ENCODE measurements around the gene PPP2R3C. TPM values are rescaled to one million over a fixed set of nuclear protein-coding genes. Genes with fewer than 3 reads are reported as not detected.
"Not testable (repeated sequence)": the region's sequence is repeated elsewhere in the genome, so short reads cannot be mapped to it uniquely, and the experiment has no call there.

The PPP2R3C gene
- total RNA-seq, 1 experiment from 2014 or later = 13.3 TPM

DNA sequence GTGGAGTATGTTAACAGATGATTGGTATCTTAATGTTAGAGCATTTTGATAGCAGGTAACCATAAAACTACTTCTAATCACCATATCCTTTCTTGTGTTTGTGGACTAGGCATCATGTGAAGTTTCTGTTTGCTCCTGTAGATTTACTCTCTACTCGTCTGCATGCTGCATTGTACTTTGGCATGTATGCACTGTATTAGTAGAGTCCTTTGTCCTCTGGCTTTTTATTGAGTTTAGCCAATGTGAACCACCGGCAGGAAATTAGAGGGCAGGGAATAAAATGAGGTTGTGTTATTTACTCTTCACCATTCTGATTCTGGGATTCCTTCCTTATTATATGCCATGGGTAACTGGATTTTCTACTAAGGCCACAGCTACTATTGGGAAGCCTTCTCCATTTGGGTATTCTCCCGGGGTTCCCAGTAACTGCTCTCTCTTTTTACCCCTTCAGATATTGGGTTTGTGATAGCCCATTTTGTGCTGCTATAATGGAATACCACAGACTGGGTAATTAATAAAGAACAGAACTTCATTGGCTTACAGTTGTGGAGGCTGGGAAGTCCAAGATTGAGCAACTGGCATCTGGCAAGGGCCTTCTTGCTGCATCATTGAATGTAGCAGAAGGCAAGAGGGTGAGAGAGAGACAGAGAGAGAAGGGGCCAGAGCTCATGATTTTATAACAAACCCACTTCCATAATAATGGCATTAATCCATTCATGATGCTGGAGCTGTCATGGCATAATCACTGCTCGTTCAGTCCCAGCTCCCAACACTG is 53.4 kb downstream of the PPP2R3C start:
- H2AFZ ChIP-seq = no peak overlapping the region
- no peak overlapping the region for H3K27ac ChIP-seq
- no peaks in the 10 kb centered on the region for H3K36me3 ChIP-seq (ENCODE audit: low read depth)
- H3K9me2 ChIP-seq (ENCODE audit: insufficient read depth) = no peaks in the 10 kb centered on the region
- no peaks in the 10 kb centered on the region for H3K27me3 ChIP-seq (ENCODE audit: insufficient read depth, low read depth)
- ChIA-PET POLR2A (ENCODE audit: unreplicated experiment) (no interaction called here), CTCF (no interaction called here)
- H3K9me3 ChIP-seq (ENCODE audit: insufficient read depth, low read depth) = no peaks in the 10 kb centered on the region
- H3K4me2 ChIP-seq = no peak overlapping the region
- no peak overlapping the region for H3K4me3 ChIP-seq
- no peaks in the 10 kb centered on the region for H3F3A ChIP-seq (ENCODE audit: insufficient read depth, low read depth)
- no peaks in the 10 kb centered on the region for H4K20me1 ChIP-seq (ENCODE audit: insufficient read depth)
- intact Hi-C loops (cut with micrococcal nuclease; ENCODE audit: unreplicated experiment) = no loop called here
- no peak for DNase-seq
- BruUV-seq (replicated peaks) = no TSS peak
- TF ChIP-seq, protein P1, sequence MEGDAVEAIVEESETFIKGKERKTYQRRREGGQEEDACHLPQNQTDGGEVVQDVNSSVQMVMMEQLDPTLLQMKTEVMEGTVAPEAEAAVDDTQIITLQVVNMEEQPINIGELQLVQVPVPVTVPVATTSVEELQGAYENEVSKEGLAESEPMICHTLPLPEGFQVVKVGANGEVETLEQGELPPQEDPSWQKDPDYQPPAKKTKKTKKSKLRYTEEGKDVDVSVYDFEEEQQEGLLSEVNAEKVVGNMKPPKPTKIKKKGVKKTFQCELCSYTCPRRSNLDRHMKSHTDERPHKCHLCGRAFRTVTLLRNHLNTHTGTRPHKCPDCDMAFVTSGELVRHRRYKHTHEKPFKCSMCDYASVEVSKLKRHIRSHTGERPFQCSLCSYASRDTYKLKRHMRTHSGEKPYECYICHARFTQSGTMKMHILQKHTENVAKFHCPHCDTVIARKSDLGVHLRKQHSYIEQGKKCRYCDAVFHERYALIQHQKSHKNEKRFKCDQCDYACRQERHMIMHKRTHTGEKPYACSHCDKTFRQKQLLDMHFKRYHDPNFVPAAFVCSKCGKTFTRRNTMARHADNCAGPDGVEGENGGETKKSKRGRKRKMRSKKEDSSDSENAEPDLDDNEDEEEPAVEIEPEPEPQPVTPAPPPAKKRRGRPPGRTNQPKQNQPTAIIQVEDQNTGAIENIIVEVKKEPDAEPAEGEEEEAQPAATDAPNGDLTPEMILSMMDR (conservative IDR thresholded peaks at IDR 0.05) = no peak
- no peak for TF ChIP-seq EZH2 (IDR thresholded peaks at IDR 0.05; ENCODE audit: low read depth)
- H3K4me1 ChIP-seq (replicated peaks; ENCODE audit: insufficient read depth) = no peaks in the 10 kb centered on the region
- no peaks in the 10 kb centered on the region for H3K79me2 ChIP-seq (ENCODE audit: low read depth)

DNA sequence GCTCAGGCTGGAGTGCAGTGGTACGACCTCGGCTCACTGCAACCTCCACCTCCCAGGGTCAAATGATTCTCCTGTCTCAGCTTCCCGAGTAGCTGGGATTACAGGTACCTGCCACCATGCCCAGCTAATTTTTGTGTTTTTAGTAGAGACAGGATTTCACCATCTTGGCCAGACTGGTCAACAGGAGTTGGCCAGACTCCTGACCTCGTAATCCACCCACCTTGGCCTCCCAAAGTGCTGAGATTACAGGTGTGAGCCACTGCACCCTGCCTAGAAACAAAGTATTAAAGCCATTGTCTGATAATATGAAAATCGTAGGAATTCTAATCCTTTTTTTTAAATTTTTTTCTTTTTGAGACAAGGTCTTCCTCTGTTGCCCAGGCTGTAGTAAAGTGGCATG is 56.1 kb downstream of the PPP2R3C start:
- H3K9me2 ChIP-seq (ENCODE audit: insufficient read depth); H3K4me2 ChIP-seq; BruUV-seq (replicated peaks); H3F3A ChIP-seq (ENCODE audit: insufficient read depth, low read depth); H3K36me3 ChIP-seq (ENCODE audit: low read depth); CTCF ChIA-PET; H3K4me3 ChIP-seq; H3K79me2 ChIP-seq (ENCODE audit: low read depth); H3K9me3 ChIP-seq (ENCODE audit: insufficient read depth, low read depth); intact Hi-C loops (cut with micrococcal nuclease; ENCODE audit: unreplicated experiment); H3K4me1 ChIP-seq (replicated peaks; ENCODE audit: insufficient read depth); POLR2A ChIA-PET (ENCODE audit: unreplicated experiment); DNase-seq; H2AFZ ChIP-seq; H3K27me3 ChIP-seq (ENCODE audit: insufficient read depth, low read depth); H3K27ac ChIP-seq; H4K20me1 ChIP-seq (ENCODE audit: insufficient read depth): not testable (repeated sequence)

DNA sequence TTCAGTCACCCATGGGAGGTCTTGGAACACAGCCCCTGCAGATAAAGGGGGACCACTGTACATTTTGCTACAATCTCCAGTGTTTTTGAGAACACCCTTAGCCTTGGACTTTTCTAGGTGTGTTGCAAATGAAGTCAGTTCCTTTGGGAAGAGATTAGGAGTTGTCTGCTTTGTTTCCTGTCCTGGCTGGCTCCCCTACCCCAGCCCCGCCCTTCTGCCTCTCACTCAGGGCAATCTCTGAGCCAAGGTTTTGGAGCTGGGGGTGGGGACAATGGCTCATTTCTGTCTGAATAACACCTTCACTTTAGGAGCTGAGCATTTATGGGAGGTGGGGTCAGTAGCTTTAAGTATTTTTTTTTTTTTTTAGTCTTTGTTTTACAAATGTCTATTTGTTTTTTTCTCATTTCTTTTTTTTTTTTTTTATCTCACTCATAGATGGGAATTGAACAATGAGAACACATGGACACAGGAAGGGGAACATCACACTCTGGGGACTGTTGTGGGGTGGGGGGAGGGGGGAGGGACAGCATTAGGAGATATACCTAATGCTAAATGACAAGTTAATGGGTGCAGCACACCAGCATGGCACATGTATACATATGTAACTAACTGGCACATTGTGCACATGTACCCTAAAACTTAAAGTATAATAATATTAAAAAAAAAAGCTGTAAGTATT is 60.5 kb downstream of the PPP2R3C start:
- H3K9me3 ChIP-seq (ENCODE audit: insufficient read depth, low read depth); H3K4me3 ChIP-seq; H3K4me1 ChIP-seq (replicated peaks; ENCODE audit: insufficient read depth); intact Hi-C loops (cut with micrococcal nuclease; ENCODE audit: unreplicated experiment); H3K36me3 ChIP-seq (ENCODE audit: low read depth); H4K20me1 ChIP-seq (ENCODE audit: insufficient read depth); H3F3A ChIP-seq (ENCODE audit: insufficient read depth, low read depth); H3K79me2 ChIP-seq (ENCODE audit: low read depth); BruUV-seq (replicated peaks); DNase-seq; H3K9me2 ChIP-seq (ENCODE audit: insufficient read depth); H2AFZ ChIP-seq; H3K4me2 ChIP-seq; H3K27ac ChIP-seq; H3K27me3 ChIP-seq (ENCODE audit: insufficient read depth, low read depth): not testable (repeated sequence)
- CTCF ChIA-PET = interaction anchor here (0.6 to 0.7 kb wide), 2 partner anchors 328 to 388 kb away, joined by 3 read pairs; no protein-coding TSS in a partner anchor
- POLR2A ChIA-PET (ENCODE audit: unreplicated experiment) = interaction anchor here (0.6 kb wide), 2 partner anchors 15 to 60 kb away, joined by 8 to 23 read pairs; no protein-coding TSS in a partner anchor

DNA sequence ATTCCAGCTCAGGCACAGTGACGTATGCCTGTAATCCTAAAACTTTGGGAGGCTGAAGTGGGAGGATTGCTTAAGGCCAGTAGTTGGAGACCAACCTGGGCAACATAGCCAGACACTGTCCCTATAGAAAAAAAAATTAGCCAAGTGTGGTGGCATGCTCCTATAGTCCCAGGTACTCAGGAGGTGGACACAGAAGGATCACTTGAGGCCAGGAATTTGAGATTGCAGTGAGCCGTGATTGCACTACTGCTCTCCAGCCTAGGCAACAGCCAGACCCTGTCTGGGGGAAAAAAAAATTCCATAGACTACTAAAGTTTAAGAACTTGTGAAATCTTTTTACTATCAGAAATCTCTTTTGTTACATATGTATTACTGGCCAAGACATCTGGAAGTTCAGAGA is 69.2 kb downstream of the PPP2R3C start:
- H4K20me1 ChIP-seq (ENCODE audit: insufficient read depth) = no peaks in the 10 kb centered on the region
- TF ChIP-seq, protein P1 (conservative IDR thresholded peaks at IDR 0.05) = no peak
- TF ChIP-seq EZH2 (IDR thresholded peaks at IDR 0.05; ENCODE audit: low read depth) = no peak
- peaks cover 5% of the 10 kb centered on the region; the same call in 1 of the 2 replicates for H3F3A ChIP-seq (ENCODE audit: insufficient read depth, low read depth)
- no peaks in the 10 kb centered on the region for H3K9me2 ChIP-seq (ENCODE audit: insufficient read depth)
- H3K4me2 ChIP-seq = no peak overlapping the region
- ChIA-PET POLR2A (ENCODE audit: unreplicated experiment) (no interaction called here), CTCF (no interaction called here)
- intact Hi-C loops (cut with micrococcal nuclease; ENCODE audit: unreplicated experiment) = no loop called here
- H3K4me1 ChIP-seq (replicated peaks; ENCODE audit: insufficient read depth) = peaks cover 9% of the 10 kb centered on the region; the same call in 1 of the 2 replicates
- H3K27me3 ChIP-seq (ENCODE audit: insufficient read depth, low read depth) = no peaks in the 10 kb centered on the region
- H3K27ac ChIP-seq = no peak overlapping the region
- H3K9me3 ChIP-seq (ENCODE audit: insufficient read depth, low read depth) = no peaks in the 10 kb centered on the region
- no peak for DNase-seq
- BruUV-seq (replicated peaks) = no TSS peak
- H3K79me2 ChIP-seq (ENCODE audit: low read depth) = peaks cover 12% of the 10 kb centered on the region
- H3K36me3 ChIP-seq (ENCODE audit: low read depth) = no peaks in the 10 kb centered on the region
- H3K4me3 ChIP-seq = no peak overlapping the region
- no peak overlapping the region for H2AFZ ChIP-seq

Data from PC-9 (cell line).